Measurements from ENCODE around the gene DLG2.

- TF ChIP-seq CTCF (conservative IDR thresholded peaks at IDR 0.05; ENCODE audit: low read length) (peak; percentile 71), EZH2phosphoT487 (IDR thresholded peaks at IDR 0.05; ENCODE audit: borderline replicate concordance, low read depth, low read length) (no peak)
These were observed 912.8 kb downstream of the DLG2 start for GRCh38 chr11:84714316-84714780.
